Sigmoid colon (tissue), 4 donors: ENCODE data around the gene SLC6A9.

Source experiments
- POLR2A ChIP-seq, 2 donors: fragments of 450-650 bp; IDR thresholded peaks; one replicate each; pipeline ENCODE4 v1.6.1; 2016; ENCODE audit warnings: antibody characterized with exemption in 2 of 2, mild to moderate bottlenecking in 2 of 2, moderate library complexity in 2 of 2
- POLR2AphosphoS5 ChIP-seq, 4 donors: sonication (generic); formaldehyde crosslinking; IDR thresholded peaks; one replicate each; pipeline ENCODE4 v1.6.1; 2017; ENCODE audit warnings: antibody characterized with exemption in 4 of 4
- TF ChIP-seq, protein P1 (sequence below), 4 experiments: fragments of 450-650 bp in 3 of 4; fragments of 200-600 bp in 1 of 4; IDR thresholded peaks; one replicate each; pipeline ENCODE4 v1.5.1; 2016 to 2019; ENCODE audit warnings: antibody characterized with exemption in 4 of 4, mild to moderate bottlenecking in 3 of 4, moderate library complexity in 2 of 4

DNA sequence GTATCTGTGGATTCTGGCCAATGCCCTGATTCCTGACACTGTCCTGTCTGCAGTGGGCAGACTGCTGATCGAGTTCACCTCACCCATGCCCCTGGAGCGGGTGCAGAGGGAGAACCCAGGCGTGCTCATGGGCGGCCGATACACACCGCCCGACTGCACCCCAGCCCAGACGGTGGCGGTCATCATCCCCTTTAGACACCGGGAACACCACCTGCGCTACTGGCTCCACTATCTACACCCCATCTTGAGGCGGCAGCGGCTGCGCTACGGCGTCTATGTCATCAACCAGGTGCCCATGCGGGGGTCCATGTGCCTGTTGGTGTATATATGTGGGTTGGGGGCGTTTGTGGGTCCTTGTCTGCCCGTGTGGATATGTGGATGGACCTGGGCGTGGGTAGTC is 49.6 kb downstream of the SLC6A9 start:
- TF ChIP-seq POLR2A (IDR thresholded peaks at IDR 0.05) (no peak), POLR2AphosphoS5 (IDR thresholded peaks at IDR 0.05) (no peak)
- TF ChIP-seq, protein P1, sequence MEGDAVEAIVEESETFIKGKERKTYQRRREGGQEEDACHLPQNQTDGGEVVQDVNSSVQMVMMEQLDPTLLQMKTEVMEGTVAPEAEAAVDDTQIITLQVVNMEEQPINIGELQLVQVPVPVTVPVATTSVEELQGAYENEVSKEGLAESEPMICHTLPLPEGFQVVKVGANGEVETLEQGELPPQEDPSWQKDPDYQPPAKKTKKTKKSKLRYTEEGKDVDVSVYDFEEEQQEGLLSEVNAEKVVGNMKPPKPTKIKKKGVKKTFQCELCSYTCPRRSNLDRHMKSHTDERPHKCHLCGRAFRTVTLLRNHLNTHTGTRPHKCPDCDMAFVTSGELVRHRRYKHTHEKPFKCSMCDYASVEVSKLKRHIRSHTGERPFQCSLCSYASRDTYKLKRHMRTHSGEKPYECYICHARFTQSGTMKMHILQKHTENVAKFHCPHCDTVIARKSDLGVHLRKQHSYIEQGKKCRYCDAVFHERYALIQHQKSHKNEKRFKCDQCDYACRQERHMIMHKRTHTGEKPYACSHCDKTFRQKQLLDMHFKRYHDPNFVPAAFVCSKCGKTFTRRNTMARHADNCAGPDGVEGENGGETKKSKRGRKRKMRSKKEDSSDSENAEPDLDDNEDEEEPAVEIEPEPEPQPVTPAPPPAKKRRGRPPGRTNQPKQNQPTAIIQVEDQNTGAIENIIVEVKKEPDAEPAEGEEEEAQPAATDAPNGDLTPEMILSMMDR (IDR thresholded peaks at IDR 0.05): no peak
